ENCODE results near the gene OCRL. TPM values are rescaled to one million over a fixed set of nuclear protein-coding genes. Genes with fewer than 3 reads are reported as not detected.
A peak's percentile ranks its signal among the peaks of the same experiment; 100 is the strongest.

Gene OCRL
- polyA plus RNA-seq, 1 donor (not counting 4 experiments of a cell fraction or from before 2014, with no cell fraction given), result 27.9 TPM

- Histone ChIP-seq H4K20me1 (ENCODE audit: control insufficient read depth, extremely low read depth, insufficient read depth, low read length) (no peaks in the 10 kb centered on the region), H3K27ac (ENCODE audit: control insufficient read depth, insufficient read depth, low read length) (no peak overlapping the region), H3K79me2 (ENCODE audit: control insufficient read depth, insufficient read depth, low read length) (no peaks in the 10 kb centered on the region), H3K4me1 (ENCODE audit: control insufficient read depth, extremely low read depth, insufficient read depth, low read length) (peaks cover 4% of the 10 kb centered on the region), H3K9ac (ENCODE audit: control insufficient read depth, extremely low read depth, insufficient read depth, low read length) (no peak overlapping the region), H3K36me3 (ENCODE audit: control insufficient read depth in 2 of 2, extremely low read depth in 1 of 2, insufficient read depth in 2 of 2, low read length in 2 of 2) (no peaks in the 10 kb centered on the region), H3K27me3 (ENCODE audit: control insufficient read depth, extremely low read depth, insufficient read depth, low read length) (no peaks in the 10 kb centered on the region), H3K4me3 (ENCODE audit: control insufficient read depth in 2 of 3, extremely low read depth in 1 of 3, insufficient read depth in 2 of 3, low read depth in 1 of 3, low read length in 3 of 3) (no peak overlapping the region), H3K9me1 (ENCODE audit: control insufficient read depth, extremely low read depth, insufficient read depth, low read length) (no peaks in the 10 kb centered on the region), H3K4me2 (ENCODE audit: control insufficient read depth, extremely low read depth, insufficient read depth, low read depth, low read length) (no peak overlapping the region), H3K9me3 (ENCODE audit: control insufficient read depth, low read depth, low read length) (no peaks in the 10 kb centered on the region), H2AFZ (ENCODE audit: control insufficient read depth, low read length) (no peak overlapping the region)
- dilution Hi-C loops (cut with MboI; ENCODE audit: extremely low pct_ligation_motif_present, low sequenced_read_pairs), result no loop called here
- no peak for DNase-seq (ENCODE audit: low read depth, low spot score)
- TF ChIP-seq CTCF (optimal IDR thresholded peaks at IDR 0.05 in 1 of 3, IDR thresholded peaks at IDR 0.05 in 1 of 3, conservative IDR thresholded peaks at IDR 0.05 in 1 of 3; ENCODE audit: extremely low read depth in 1 of 3, insufficient read depth in 2 of 3, low read length in 3 of 3), result no peak
- no peak for TF ChIP-seq EZH2 (IDR thresholded peaks at IDR 0.05; ENCODE audit: low read length)
- FAIRE-seq, result no peak
These were observed 72.3 kb downstream of the OCRL start for GRCh38 chrX:129612396-129612795.

- H3K4me2 ChIP-seq (ENCODE audit: control insufficient read depth, extremely low read depth, insufficient read depth, low read depth, low read length), result no peak overlapping the region
- dilution Hi-C loops (cut with MboI; ENCODE audit: extremely low pct_ligation_motif_present, low sequenced_read_pairs), result no loop called here
- no peaks in the 10 kb centered on the region for H4K20me1 ChIP-seq (ENCODE audit: control insufficient read depth, extremely low read depth, insufficient read depth, low read length)
- H3K27me3 ChIP-seq (ENCODE audit: control insufficient read depth, extremely low read depth, insufficient read depth, low read length), result no peaks in the 10 kb centered on the region
- H3K79me2 ChIP-seq (ENCODE audit: control insufficient read depth, insufficient read depth, low read length), result no peaks in the 10 kb centered on the region
- FAIRE-seq (no peak), DNase-seq (ENCODE audit: low read depth, low spot score) (no peak)
- H3K9me3 ChIP-seq (ENCODE audit: control insufficient read depth, low read depth, low read length), result no peaks in the 10 kb centered on the region
- H3K4me3 ChIP-seq (ENCODE audit: control insufficient read depth in 2 of 3, extremely low read depth in 1 of 3, insufficient read depth in 2 of 3, low read depth in 1 of 3, low read length in 3 of 3), result no peak overlapping the region
- H3K27ac ChIP-seq (ENCODE audit: control insufficient read depth, insufficient read depth, low read length), result peak overlapping the region; percentile 28
- TF ChIP-seq EZH2 (IDR thresholded peaks at IDR 0.05; ENCODE audit: low read length), result no peak
- H3K36me3 ChIP-seq (ENCODE audit: control insufficient read depth in 2 of 2, extremely low read depth in 1 of 2, insufficient read depth in 2 of 2, low read length in 2 of 2), result no peaks in the 10 kb centered on the region
- peaks cover 4% of the 10 kb centered on the region for H3K4me1 ChIP-seq (ENCODE audit: control insufficient read depth, extremely low read depth, insufficient read depth, low read length)
- H3K9ac ChIP-seq (ENCODE audit: control insufficient read depth, extremely low read depth, insufficient read depth, low read length), result no peak overlapping the region
- H2AFZ ChIP-seq (ENCODE audit: control insufficient read depth, low read length), result no peak overlapping the region
- H3K9me1 ChIP-seq (ENCODE audit: control insufficient read depth, extremely low read depth, insufficient read depth, low read length), result no peaks in the 10 kb centered on the region
These were observed 73.5 kb downstream of the OCRL start for GRCh38 chrX:129613596-129613995.

All from keratinocyte (primary cell).